Pancreas (tissue), 10 donors: ENCODE measurements around the gene BCL10. TPM values are rescaled to one million over a fixed set of nuclear protein-coding genes. Genes with fewer than 3 reads are reported as not detected.

Experiments used
- ATAC-seq, 4 donors: fragments of 200-7000 bp; cut with Tn5 transposase; one replicate each; pipeline versions ENCODE4 v1.8.0 to v1.9.1; 2020; ENCODE audit warnings: mild to moderate bottlenecking in 4 of 4, moderate library complexity in 4 of 4
- DNase-seq, 6 donors: peaks; one replicate each; pipeline ENCODE4 v3.0.0-alpha.2; 2020
- FAIRE-seq: peaks from 2 replicates; lab custom pipeline; 2012; peaks lifted over from hg19 to GRCh38; lab: Jason Lieb, UNC
- H3K27ac ChIP-seq, 4 donors: fragments of 200-600 bp; sonication (generic); 1 replicate in 3 of 4; 2 replicates in 1 of 4; pipeline versions ENCODE4 v1.5.0 to v1.8.0; 2020
- H3K27me3 ChIP-seq, 4 donors: fragments of 200-600 bp; one replicate each; pipeline ENCODE4 v1.8.0; 2021
- H3K36me3 ChIP-seq, 3 donors: fragments of 200-600 bp; sonication (generic) in 1 of 3; one replicate each; pipeline versions ENCODE4 v1.5.0 to v1.8.0; 2020 to 2021
- H3K4me1 ChIP-seq, 3 donors: fragments of 200-600 bp; one replicate each; pipeline ENCODE4 v1.8.0; 2021
- H3K4me3 ChIP-seq, 4 donors: fragments of 200-600 bp; sonication (generic) in 2 of 4; one replicate each; pipeline versions ENCODE4 v1.5.0 to v1.8.0; 2020 to 2021
- H3K9me3 ChIP-seq, 4 donors: fragments of 200-600 bp; one replicate each; pipeline ENCODE4 v1.8.0; 2021
- CTCF ChIP-seq, 4 donors: fragments of 200-600 bp; sonication (generic) in 3 of 4; IDR thresholded peaks; one replicate each; pipeline versions ENCODE4 v1.5.0 to v1.8.0; 2021; ENCODE audit warnings: antibody characterized with exemption in 4 of 4
- WGBS, 2 donors: extraction: QIAGEN DNeasy Blood & Tissue Kit; methylation state at CpG; one replicate each; pipeline ENCODE4 v1.1.7; 2013; 5-methylcytosine and 5-hydroxymethylcytosine counted together
- intact Hi-C, 3 donors: fragments of 100-400 bp; cut with DNase I; formaldehyde crosslinking; loops; one replicate each; pipeline versions ENCODE4 v1.11.1 to v1.14.2; 2022
- polyA plus RNA-seq, 2 donors: library from polyadenylated mRNA; stranded (reverse); fragments of 200-250 nt; gene quantifications; one replicate each; pipeline ENCODE4 v1.2.3, GENCODE V29; 2013
- total RNA-seq, 6 donors: library from RNA; stranded (reverse); fragmentation: NEBNext Ultra II Directional in 4 of 6; extraction: Animal tissue kit (Norgen Biotek cat#: 25700) in 4 of 6; gene quantifications; one replicate each; pipeline versions ENCODE4 v1.2.1 to v1.2.4, GENCODE V29; 2021 to 2023
- donor health status: healthy with polysubstance abuse.
- donor health status: DM: no; HTN: no; CAD: no; lungs with moderate emphysema.
- donor health status: DM: no; HTN: no; CAD: no.
- donor health status: control.
- donor health status: control.
- donor health status: Bipolar disorder and iron deficiency.
- donor health status: DM: yes; HTN: yes; CAD: no.
- donor health status: DM: no; HTN: no; CAD: no.
- donor health status: DM: no; HTN: no; CAD: no.
- donor health status: DM: yes; HTN: yes; CAD: no.

The BCL10 gene
- total and polyA plus RNA-seq, 8 donors: 3.2 to 16.9 (median 7.6) TPM

DNA sequence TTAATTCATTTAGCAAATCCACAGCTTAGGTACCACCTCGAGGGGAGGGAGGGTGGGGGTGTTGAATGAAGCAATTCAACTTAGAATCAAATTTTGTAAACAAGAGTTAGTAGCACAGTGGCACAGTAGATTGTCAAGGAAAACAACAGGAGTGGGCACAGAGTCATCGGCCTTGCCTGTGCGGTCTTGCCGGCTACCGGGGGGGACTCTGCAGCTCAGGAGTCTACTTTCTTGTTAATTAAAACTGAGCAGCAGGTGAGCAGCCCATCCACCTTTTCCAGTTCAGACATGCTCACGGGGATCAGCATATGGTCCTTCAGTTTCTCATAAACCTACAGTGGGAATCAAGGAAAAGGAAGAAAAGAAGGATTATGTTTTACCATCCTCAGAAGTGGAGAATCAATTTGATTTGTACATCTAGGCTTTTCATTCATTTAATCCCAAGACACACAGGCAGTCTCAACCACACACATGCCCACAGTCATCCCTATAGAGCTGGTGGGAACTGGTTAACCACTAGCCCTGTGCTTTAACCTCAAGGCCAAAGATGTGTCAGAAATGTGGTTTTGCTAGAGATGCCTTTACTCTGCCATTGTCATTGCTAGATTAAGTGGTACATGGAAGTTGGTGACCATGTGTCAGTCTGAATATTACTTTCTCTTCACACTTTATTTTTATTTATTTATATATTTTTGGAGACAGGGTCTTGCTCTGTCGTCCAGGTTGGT, 45.0 kb upstream of the BCL10 start:
- intact Hi-C loops: no loop called here
- no peaks in the 10 kb centered on the region for H3K27me3 ChIP-seq
- H3K4me1 ChIP-seq: peaks cover 0 to 5% (median 5%) of the 10 kb centered on the region in 3 donors
- DNase-seq (no peak), FAIRE-seq (no peak), ATAC-seq (no peak)
- peaks cover 0 to 7% (median 0%) of the 10 kb centered on the region in 3 donors for H3K36me3 ChIP-seq
- WGBS, 2 donors: 84 to 88% methylated on average over 7 of the region's 7 CpGs
- no peak overlapping the region for H3K27ac ChIP-seq
- no peaks in the 10 kb centered on the region for H3K9me3 ChIP-seq
- H3K4me3 ChIP-seq: no peak overlapping the region
- TF ChIP-seq CTCF (IDR thresholded peaks at IDR 0.05): no peak

DNA sequence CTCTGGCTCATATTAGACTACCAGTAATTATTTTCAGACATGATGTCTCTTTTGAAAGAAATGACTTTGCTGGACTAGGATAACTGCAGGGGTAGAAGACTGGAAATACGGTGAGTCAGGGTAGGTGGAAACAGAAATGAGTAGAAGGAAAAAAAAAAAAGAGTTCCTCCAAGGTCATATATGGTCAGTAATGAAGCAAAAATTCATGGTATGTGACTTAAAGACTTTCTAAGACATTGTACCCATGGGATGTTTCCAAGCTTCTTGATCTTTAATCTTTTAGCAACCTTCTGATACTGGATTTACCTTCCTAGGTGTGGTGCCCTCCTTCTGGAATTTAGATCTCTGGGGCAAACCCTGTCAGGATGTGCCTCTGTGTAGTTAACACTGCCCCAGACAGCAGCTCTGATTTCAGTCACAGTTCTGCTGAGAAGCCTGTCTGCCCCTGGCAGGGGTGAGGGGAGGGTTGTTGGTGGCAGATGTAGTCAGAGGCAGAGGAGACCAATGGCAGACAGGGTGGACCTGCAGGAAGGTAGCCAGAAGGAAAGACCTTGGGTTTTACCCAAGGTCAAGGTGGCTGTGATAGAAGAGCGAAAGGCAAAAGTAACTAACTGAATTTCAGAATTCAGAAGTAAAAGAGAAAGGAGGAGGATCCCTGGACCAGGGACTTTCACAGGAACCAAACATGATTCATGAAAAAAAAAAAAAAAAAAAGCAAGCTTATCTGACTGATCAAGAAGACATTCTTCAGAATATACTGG, 44.1 kb upstream of the BCL10 start:
- intact Hi-C loops: no loop called here
- no peaks in the 10 kb centered on the region for H3K4me1 ChIP-seq
- no peaks in the 10 kb centered on the region for H3K9me3 ChIP-seq
- no peak overlapping the region for H3K27ac ChIP-seq
- ATAC-seq: peak in 1 of 4 donors; percentile 30
- H3K27me3 ChIP-seq: no peaks in the 10 kb centered on the region
- H3K4me3 ChIP-seq: no peak overlapping the region
- peaks cover 0 to 7% (median 0%) of the 10 kb centered on the region in 3 donors for H3K36me3 ChIP-seq
- 68 to 81% methylated on average over 2 of the region's 2 CpGs for WGBS, 2 donors
- DNase-seq: no peak
- no peak for TF ChIP-seq CTCF (IDR thresholded peaks at IDR 0.05)
- FAIRE-seq: no peak

DNA sequence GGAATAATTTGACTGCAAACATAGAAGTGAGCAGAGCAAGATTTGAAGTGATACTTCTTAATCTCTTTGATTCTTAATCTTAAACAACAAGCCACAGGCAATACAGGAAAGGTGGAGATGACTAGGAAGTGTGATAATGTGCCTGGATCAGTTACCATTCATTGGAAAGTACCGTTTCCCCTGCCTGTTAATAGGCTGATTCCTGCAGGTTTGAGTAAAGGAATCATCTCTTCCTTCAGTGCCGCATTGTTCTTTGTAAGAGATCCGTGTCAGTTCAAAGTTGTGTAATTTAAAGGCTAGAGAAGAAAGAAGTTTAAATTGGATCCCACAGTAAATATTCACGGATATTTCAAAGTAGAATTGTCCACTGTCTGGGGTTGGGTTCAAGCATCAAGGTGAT, 43.5 kb upstream of the BCL10 start:
- Histone ChIP-seq H3K27ac (no peak overlapping the region), H3K9me3 (no peaks in the 10 kb centered on the region), H3K36me3 (peaks cover 0 to 7% (median 0%) of the 10 kb centered on the region in 3 donors), H3K4me1 (no peaks in the 10 kb centered on the region), H3K27me3 (no peaks in the 10 kb centered on the region), H3K4me3 (no peak overlapping the region)
- no peak for ATAC-seq
- no peak for DNase-seq
- FAIRE-seq: no peak
- WGBS, 2 donors: 88 to 89% methylated on average over 4 of the region's 4 CpGs
- no peak for TF ChIP-seq CTCF (IDR thresholded peaks at IDR 0.05)
- intact Hi-C loops: no loop called here

DNA sequence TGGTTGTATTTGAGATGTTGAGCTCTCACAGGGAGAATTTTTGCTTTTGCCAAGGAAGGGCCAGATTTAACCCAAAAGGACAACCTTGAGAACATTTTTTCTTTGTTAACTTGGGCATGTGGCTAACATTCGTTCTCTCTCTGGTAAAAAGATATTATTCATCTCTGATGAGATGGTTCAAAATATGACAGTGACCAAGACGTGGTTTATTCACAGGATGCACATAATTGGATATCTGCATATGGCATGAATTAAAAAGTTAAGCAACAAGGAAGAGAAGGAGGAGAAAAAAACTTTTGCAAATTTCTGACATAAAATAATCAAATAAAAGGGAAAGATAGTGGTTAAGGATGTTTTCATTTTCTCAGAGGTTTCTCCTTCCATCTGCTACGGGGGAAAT, 43.1 kb upstream of the BCL10 start:
- intact Hi-C loops: no loop called here
- FAIRE-seq: no peak
- H3K4me1 ChIP-seq: no peaks in the 10 kb centered on the region
- H3K27ac ChIP-seq: no peak overlapping the region
- H3K9me3 ChIP-seq: no peaks in the 10 kb centered on the region
- WGBS, 2 donors: 79 to 92% methylated on average over 3 of the region's 3 CpGs
- H3K4me3 ChIP-seq: no peak overlapping the region
- ATAC-seq: no peak
- TF ChIP-seq CTCF (IDR thresholded peaks at IDR 0.05): no peak
- H3K27me3 ChIP-seq: no peaks in the 10 kb centered on the region
- peaks cover 0 to 7% (median 0%) of the 10 kb centered on the region in 3 donors for H3K36me3 ChIP-seq
- no peak for DNase-seq
